Neural crest cell (in vitro differentiated cells): ENCODE results near the gene MICU2. TPM values are rescaled to one million over a fixed set of nuclear protein-coding genes. Genes with fewer than 3 reads are reported as not detected.

Experiments
- DNase-seq: peaks from one replicate; pipeline ENCODE4 v3.0.0; 2021; ENCODE audit warnings: low read depth, mixed read lengths, low spot score
- H3K27ac Mint-ChIP-seq: one replicate; pipeline ENCODE4 v1.8.0; 2021; ENCODE audit warnings: mild to moderate bottlenecking, mixed read lengths; ENCODE audit not compliant: unreplicated experiment
- H3K27me3 Mint-ChIP-seq: 2 replicates; pipeline ENCODE4 v1.8.0; 2021; ENCODE audit warnings: low read depth, mild to moderate bottlenecking, mixed read lengths
- H3K36me3 Mint-ChIP-seq: 2 replicates; pipeline ENCODE4 v1.8.0; 2021; ENCODE audit warnings: low read depth, mild to moderate bottlenecking, mixed read lengths
- H3K4me1 Mint-ChIP-seq: 2 replicates; pipeline ENCODE4 v1.8.0; 2021; ENCODE audit warnings: mixed read lengths
- H3K4me3 Mint-ChIP-seq: one replicate; pipeline ENCODE4 v1.8.0; 2021; ENCODE audit warnings: mild to moderate bottlenecking, mixed read lengths
- H3K9me3 Mint-ChIP-seq: 2 replicates; pipeline ENCODE4 v1.8.0; 2021; ENCODE audit warnings: mixed read lengths
- total RNA-seq: library from RNA; stranded (reverse); gene quantifications from 2 replicates; pipeline ENCODE4 v1.2.1, GENCODE V29; 2021
- TF ChIP-seq, protein P1 (sequence below): fragments of 200-600 bp; sonication (generic); conservative IDR thresholded peaks from 2 replicates; pipeline ENCODE4 v1.5.0; 2021; ENCODE audit warnings: antibody characterized with exemption, mild to moderate bottlenecking

Gene MICU2
- total RNA-seq, 1 donor from 2014 or later, result 34.1 TPM

DNA sequence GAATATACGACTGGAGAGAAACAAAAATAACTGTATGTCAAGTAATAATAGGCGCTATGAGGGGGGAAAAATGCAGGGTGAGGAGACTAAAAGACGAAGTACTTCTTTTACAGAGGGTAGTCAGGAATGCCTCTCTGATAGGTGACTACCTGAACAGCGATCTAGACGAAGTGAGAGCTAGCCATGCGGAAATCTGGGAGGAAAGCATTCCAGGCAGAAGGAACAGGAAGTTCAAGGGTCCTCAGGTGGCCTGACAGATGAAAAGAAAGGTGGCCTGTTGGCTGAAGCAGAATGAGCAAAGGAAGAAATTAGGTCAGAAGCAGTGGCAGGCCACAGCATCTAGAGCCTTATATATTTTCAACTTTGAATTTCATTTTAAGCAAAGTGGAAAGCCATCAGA lies 158.2 kb downstream of the MICU2 start:
- DNase-seq, result no peak
- Mint-ChIP-seq H3K36me3 (peaks cover 36% of the 10 kb centered on the region), H3K4me3 (no peak overlapping the region), H3K4me1 (peaks cover 9% of the 10 kb centered on the region), H3K27ac (no peak overlapping the region), H3K27me3 (no peaks in the 10 kb centered on the region), H3K9me3 (peaks cover 6% of the 10 kb centered on the region)
- TF ChIP-seq, protein P1, sequence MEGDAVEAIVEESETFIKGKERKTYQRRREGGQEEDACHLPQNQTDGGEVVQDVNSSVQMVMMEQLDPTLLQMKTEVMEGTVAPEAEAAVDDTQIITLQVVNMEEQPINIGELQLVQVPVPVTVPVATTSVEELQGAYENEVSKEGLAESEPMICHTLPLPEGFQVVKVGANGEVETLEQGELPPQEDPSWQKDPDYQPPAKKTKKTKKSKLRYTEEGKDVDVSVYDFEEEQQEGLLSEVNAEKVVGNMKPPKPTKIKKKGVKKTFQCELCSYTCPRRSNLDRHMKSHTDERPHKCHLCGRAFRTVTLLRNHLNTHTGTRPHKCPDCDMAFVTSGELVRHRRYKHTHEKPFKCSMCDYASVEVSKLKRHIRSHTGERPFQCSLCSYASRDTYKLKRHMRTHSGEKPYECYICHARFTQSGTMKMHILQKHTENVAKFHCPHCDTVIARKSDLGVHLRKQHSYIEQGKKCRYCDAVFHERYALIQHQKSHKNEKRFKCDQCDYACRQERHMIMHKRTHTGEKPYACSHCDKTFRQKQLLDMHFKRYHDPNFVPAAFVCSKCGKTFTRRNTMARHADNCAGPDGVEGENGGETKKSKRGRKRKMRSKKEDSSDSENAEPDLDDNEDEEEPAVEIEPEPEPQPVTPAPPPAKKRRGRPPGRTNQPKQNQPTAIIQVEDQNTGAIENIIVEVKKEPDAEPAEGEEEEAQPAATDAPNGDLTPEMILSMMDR, result no peak

DNA sequence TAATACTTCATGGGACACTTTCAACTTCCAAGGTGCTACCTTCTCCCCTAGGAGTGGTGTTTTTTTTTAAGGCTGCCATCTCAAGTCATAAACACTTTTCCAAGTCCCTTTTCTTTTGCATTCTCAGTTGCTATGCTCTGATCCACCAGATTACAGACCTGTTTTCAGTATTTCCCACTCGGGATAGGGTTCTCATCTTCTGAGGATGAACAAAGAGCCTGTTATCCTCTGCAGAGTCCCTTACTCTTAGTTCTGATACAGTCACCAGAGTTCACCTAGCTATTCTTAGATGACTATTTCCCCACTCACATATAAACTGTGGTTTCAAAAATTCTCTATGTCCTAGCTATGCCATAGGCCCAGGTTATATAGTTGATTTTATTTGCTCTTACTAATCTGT lies 160.8 kb downstream of the MICU2 start:
- Mint-ChIP-seq H3K4me1 (peaks cover 9% of the 10 kb centered on the region), H3K27me3 (no peaks in the 10 kb centered on the region), H3K4me3 (no peak overlapping the region), H3K27ac (no peak overlapping the region), H3K36me3 (peaks cover 36% of the 10 kb centered on the region), H3K9me3 (peaks cover 8% of the 10 kb centered on the region)
- TF ChIP-seq, protein P1, result no peak
- DNase-seq, result no peak

Other genes starting within 250 kb of the MICU2 start
- 65.2 and 65.7 TPM in 2 replicates for gene ZDHHC20, start 144.9 kb downstream of the MICU2 start, total RNA-seq
- 3.7 and 5.0 TPM in 2 replicates for gene FGF9, start 66.9 kb upstream of the MICU2 start, total RNA-seq